ENCODE results near the gene SDCBP2. TPM values are rescaled to one million over a fixed set of nuclear protein-coding genes. Genes with fewer than 3 reads are reported as not detected.

The SDCBP2 gene
- total RNA-seq, 4 donors from 2014 or later: 1.3 to 2.9 (median 2.1) TPM

DNA sequence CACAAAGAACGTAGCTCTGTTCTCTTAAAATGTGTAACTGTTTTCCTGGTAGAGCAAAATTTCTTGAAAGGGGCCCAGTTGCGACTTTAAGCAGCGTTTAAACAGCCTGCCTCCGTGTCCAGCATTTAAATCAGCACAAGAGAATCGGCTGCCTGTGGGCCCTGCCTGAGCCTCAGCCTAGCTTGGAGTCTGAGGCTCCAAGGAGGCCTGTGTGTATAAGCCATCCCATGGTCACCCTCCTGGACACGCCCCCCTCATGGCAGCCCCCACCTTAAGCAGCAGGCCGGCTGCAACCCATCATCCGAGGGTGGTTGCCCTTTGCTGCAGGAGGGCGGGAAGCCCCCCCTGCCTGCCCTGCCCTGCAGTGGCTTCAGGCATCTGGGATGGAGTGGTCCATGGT lies 18.9 kb downstream of the SDCBP2 start:
- Histone ChIP-seq H3K9me3 (no peaks in the 10 kb centered on the region), H3K4me1 (peaks cover 0 to 10% of the 10 kb centered on the region in 2 donors), H3K27me3 (no peaks in the 10 kb centered on the region), H3K36me3 (no peaks in the 10 kb centered on the region), H3K4me3 (no peak overlapping the region), H3K27ac (no peak overlapping the region)
- DNase-seq (no peak), ATAC-seq (no peak)
- no peak for TF ChIP-seq POLR2A (IDR thresholded peaks at IDR 0.05)
- TF ChIP-seq CTCF (IDR thresholded peaks at IDR 0.05 in 4 of 5, conservative IDR thresholded peaks at IDR 0.05 in 1 of 5): no peak
- intact Hi-C loops (cut with DNase I; ENCODE audit: low total_unique reads): no loop called here
- in situ Hi-C loops (cut with MboI; ENCODE audit: low sequenced_read_pairs in 4 of 4): loop anchor here in 3 of 4 donors (5.0 to 10.0 kb wide), 2 partner anchors 125 to 127 kb away; no protein-coding TSS in a partner anchor

DNA sequence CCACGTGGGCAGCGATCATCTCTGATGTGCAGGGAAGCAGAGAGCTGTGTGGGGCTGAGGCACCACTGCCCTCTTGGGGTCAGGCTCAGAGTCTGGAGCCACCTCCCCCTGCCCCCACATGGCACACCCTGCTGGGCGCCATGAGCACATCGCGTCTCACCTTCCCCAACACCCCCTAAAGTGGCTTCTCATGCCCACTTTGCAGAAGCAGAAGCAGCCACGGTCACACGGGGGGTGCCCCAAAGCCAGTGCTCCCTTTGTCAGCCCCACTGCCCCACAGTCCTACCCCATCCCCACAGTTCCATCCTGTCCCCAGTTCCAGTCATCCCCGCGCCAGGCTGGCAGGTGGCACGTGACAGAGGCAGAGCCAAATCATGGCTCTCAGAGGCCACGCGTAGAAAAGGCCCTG lies 19.5 kb downstream of the SDCBP2 start:
- Histone ChIP-seq H3K27ac (no peak overlapping the region), H3K4me1 (peaks cover 0 to 10% of the 10 kb centered on the region in 2 donors), H3K36me3 (no peaks in the 10 kb centered on the region), H3K4me3 (no peak overlapping the region), H3K9me3 (no peaks in the 10 kb centered on the region), H3K27me3 (no peaks in the 10 kb centered on the region)
- in situ Hi-C loops (cut with MboI; ENCODE audit: low sequenced_read_pairs in 4 of 4) (no loop called here), intact Hi-C loops (cut with DNase I; ENCODE audit: low total_unique reads) (no loop called here)
- TF ChIP-seq POLR2A (IDR thresholded peaks at IDR 0.05) (no peak), CTCF (IDR thresholded peaks at IDR 0.05 in 4 of 5, conservative IDR thresholded peaks at IDR 0.05 in 1 of 5) (no peak)
- no peak for ATAC-seq
- no peak for DNase-seq

- in situ Hi-C loops (cut with MboI; ENCODE audit: low sequenced_read_pairs in 4 of 4) (no loop called here), intact Hi-C loops (cut with DNase I; ENCODE audit: low total_unique reads) (no loop called here)
- DNase-seq (no peak), ATAC-seq (no peak)
- Histone ChIP-seq H3K27me3 (no peaks in the 10 kb centered on the region), H3K36me3 (no peaks in the 10 kb centered on the region), H3K4me1 (peaks cover 0 to 6% of the 10 kb centered on the region in 2 donors), H3K4me3 (no peak overlapping the region), H3K9me3 (no peaks in the 10 kb centered on the region), H3K27ac (no peak overlapping the region)
- TF ChIP-seq POLR2A (IDR thresholded peaks at IDR 0.05) (no peak), CTCF (IDR thresholded peaks at IDR 0.05 in 4 of 5, conservative IDR thresholded peaks at IDR 0.05 in 1 of 5) (no peak)
Measured at GRCh38 chr20:1308702-1309095, 20.2 kb downstream of the SDCBP2 start.

DNA sequence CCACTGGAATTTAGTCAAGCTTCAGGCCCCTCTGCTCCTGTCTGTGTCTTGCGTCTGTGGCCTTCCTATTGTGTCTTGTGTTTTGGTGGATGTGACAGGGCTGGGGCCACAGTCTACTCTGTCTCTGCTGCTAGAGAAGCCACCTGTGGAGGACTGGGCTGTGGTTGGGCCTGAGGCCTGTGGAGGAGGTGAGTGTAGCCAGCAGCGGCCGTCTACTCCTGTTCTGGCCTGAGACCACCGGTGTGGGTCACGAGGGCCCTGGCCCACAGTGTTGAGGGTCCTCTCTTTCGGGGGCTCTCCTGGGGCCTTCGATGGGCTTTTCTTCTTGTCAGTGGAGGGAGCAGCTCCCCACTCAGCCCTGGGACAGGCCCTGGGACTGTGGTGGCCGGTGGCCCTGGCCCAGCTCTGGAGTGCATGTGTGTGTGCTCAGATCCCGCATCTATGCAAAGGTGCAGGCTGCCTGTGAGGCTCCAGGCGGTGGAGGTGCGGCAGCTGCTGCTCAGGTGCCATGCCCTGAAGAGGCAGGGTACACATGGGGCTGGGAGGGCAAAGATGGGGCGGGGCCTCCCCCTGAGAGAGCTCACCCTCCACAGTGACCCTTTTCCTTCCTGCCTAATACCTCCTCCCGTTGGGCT lies 20.8 kb downstream of the SDCBP2 start:
- ATAC-seq (no peak), DNase-seq (no peak)
- no peaks in the 10 kb centered on the region for H3K36me3 ChIP-seq
- H3K27me3 ChIP-seq: no peaks in the 10 kb centered on the region
- in situ Hi-C loops (cut with MboI; ENCODE audit: low sequenced_read_pairs in 4 of 4): no loop called here
- no peak overlapping the region for H3K27ac ChIP-seq
- peaks cover 0 to under 1% of the 10 kb centered on the region in 2 donors for H3K4me1 ChIP-seq
- H3K4me3 ChIP-seq: no peak overlapping the region
- TF ChIP-seq POLR2A (IDR thresholded peaks at IDR 0.05): no peak
- TF ChIP-seq CTCF (IDR thresholded peaks at IDR 0.05 in 4 of 5, conservative IDR thresholded peaks at IDR 0.05 in 1 of 5): no peak
- intact Hi-C loops (cut with DNase I; ENCODE audit: low total_unique reads): no loop called here
- no peaks in the 10 kb centered on the region for H3K9me3 ChIP-seq

GRCh38 chr20:1307571-1307971 lies 21.4 kb downstream of the SDCBP2 start:
- TF ChIP-seq CTCF (IDR thresholded peaks at IDR 0.05 in 4 of 5, conservative IDR thresholded peaks at IDR 0.05 in 1 of 5) (no peak), POLR2A (IDR thresholded peaks at IDR 0.05) (no peak)
- DNase-seq: no peak
- no peak overlapping the region for H3K4me3 ChIP-seq
- H3K27me3 ChIP-seq: no peaks in the 10 kb centered on the region
- no peak overlapping the region for H3K27ac ChIP-seq
- H3K4me1 ChIP-seq: no peaks in the 10 kb centered on the region
- ATAC-seq: no peak
- no peaks in the 10 kb centered on the region for H3K9me3 ChIP-seq
- in situ Hi-C loops (cut with MboI; ENCODE audit: low sequenced_read_pairs in 4 of 4): no loop called here
- intact Hi-C loops (cut with DNase I; ENCODE audit: low total_unique reads): no loop called here
- H3K36me3 ChIP-seq: no peaks in the 10 kb centered on the region
